GM20000 (cell line): Measurements from ENCODE around the gene ZNF638.
"Not testable (repeated sequence)": the region's sequence is repeated elsewhere in the genome, so short reads cannot be mapped to it uniquely, and the experiment has no call there.

Source experiments
- DNase-seq: peaks from one replicate; pipeline ENCODE4 v3.0.0; 2012; ENCODE audit warnings: low spot score
- TF ChIP-seq, protein P1 (sequence below): IDR thresholded peaks from 2 replicates; pipeline ENCODE4 v1.5.1; 2012; ENCODE audit warnings: mild to moderate bottlenecking, control low read depth; ENCODE audit errors: extremely low read depth, missing control alignments

Gene ZNF638

DNA sequence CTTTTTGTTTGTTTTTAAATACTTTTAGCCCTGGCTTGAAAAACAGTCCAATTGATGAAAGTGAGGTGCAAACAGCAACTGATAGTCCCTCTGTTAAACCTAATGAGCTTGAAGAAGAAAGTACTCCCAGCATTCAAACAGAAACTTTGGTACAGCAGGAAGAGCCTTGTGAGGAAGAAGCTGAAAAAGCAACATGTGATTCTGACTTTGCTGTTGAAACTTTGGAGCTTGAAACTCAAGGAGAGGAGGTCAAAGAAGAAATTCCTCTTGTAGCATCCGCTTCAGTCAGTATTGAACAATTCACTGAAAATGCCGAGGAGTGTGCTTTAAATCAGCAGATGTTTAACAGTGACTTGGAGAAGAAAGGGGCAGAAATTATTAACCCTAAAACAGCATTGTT, 91.2 kb downstream of the ZNF638 start:
- TF ChIP-seq, protein P1, sequence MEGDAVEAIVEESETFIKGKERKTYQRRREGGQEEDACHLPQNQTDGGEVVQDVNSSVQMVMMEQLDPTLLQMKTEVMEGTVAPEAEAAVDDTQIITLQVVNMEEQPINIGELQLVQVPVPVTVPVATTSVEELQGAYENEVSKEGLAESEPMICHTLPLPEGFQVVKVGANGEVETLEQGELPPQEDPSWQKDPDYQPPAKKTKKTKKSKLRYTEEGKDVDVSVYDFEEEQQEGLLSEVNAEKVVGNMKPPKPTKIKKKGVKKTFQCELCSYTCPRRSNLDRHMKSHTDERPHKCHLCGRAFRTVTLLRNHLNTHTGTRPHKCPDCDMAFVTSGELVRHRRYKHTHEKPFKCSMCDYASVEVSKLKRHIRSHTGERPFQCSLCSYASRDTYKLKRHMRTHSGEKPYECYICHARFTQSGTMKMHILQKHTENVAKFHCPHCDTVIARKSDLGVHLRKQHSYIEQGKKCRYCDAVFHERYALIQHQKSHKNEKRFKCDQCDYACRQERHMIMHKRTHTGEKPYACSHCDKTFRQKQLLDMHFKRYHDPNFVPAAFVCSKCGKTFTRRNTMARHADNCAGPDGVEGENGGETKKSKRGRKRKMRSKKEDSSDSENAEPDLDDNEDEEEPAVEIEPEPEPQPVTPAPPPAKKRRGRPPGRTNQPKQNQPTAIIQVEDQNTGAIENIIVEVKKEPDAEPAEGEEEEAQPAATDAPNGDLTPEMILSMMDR = no peak

DNA sequence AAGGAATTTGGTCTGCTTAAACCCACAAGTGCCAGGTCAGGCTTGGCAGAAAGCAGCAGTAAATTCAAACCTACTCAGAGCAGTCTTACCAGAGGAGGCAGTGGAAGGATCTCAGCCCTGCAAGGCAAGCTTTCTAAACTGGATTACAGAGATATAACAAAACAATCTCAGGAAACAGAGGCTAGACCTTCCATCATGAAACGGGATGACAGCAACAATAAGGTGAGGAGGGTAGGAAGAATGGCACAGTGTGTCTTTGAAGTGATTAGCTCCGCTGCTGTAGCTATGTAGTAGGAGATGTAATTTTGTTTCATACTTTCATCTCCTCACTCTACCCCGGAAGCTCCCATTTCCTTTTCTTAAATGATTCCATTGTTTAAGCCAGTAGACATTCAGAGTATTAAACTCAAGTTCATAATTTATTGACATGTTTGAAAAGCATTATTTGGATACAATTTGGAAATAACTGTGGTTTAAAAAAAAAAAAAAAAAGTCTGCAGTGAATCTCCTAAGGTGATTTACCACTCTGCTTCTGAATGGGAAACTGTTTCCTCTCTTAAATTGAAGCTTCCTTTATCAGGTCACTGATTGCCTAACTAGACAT, 92.3 kb downstream of the ZNF638 start:
- DNase-seq = no peak
- TF ChIP-seq, protein P1 = no peak

More for the DNA sequence above, 91.2 kb downstream of the ZNF638 start:
- no peak for DNase-seq

DNA sequence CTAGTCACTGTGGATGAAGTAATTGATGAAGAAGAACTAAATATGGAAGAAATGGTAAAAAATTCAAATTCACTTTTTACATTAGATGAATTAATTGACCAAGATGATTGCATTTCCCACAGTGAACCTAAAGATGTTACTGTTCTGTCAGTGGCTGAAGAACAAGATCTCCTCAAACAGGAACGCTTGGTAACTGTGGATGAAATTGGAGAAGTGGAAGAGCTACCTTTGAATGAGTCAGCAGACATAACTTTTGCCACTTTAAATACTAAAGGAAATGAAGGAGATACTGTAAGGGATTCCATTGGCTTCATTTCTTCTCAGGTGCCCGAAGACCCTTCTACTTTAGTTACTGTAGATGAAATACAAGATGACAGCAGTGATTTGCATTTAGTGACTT, 95.1 kb downstream of the ZNF638 start:
- DNase-seq = no peak
- TF ChIP-seq, protein P1 = no peak

DNA sequence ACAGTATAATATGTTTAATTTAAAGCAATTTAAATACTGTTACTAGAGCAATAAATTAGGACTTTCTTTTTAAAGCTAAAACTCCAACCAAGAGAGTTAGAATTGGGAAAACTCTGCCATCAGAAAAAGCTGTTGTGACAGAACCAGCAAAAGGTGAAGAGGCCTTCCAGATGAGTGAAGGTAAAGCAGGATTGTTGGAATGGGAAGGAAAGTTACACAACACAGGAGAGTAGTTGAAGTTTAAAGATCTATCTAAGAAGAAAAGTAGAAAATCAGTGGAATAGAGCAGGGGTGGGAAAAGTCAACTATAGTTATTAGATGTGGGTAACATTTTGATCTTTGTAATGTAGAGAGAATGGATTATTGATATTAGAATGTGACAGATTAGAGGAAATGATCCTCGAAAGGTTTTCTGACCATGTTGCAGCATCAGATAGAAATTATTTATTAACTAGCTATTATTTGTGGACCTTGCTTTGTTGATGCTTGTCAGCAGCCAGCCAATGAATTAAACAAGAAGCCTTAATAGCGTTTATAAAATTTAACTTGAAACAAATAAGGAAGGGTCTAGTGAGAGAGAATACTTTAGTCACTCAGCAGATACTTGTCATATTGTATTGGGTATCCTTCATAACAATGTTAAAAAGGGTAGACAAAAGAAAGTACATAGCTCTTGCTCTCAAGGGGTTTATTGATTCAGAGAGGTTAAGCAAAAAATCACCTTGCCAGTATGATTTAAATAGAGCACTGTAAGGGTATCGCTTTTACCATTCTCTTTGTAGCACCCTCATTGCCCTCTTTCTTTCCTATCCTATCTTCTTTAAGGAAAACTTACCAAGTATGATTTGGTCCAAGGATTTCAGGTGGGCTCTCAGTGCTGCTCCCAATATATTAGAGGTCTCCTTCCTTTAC, 97.1 kb downstream of the ZNF638 start:
- TF ChIP-seq, protein P1 = no peak
- DNase-seq = no peak

DNA sequence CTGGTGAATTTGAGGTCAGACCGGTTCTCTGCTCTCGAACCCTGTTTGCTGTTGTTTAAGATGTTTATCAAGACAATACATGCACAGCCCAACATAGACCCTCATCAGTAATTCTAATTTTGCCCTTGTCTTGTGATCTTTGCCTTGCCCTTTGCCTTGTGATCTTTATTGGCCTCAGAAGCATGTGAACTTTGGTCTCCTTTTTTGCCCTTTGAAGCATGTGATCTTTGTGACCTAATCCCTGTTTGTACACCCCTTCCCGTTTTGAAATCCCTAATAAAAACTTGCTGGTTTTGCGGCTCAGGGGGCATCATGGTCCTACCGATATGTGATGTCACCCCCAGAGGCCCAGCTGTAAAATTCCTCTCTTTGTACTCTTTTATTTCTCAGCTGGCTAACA, 113.6 kb downstream of the ZNF638 start:
- not testable (repeated sequence) for DNase-seq

DNA sequence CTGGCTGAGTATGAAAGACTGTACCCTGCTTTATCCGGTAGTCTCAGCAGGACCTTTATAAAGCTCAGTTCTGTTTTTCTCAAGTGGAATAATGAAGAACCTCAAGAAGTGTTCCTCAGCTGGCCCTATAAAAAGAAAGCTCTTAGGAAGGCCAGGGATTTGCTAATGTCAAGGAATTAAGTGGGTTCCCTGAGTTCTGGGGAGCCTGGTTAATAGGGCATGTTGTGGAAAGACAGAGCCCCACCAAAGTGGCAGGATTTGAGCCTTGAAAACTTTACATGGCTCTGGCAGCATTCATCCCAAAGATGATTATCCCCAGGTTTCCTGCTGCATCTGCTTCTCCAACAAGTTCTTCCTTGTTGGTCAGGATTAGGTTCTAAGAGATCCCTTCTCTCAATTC, 114.9 kb downstream of the ZNF638 start:
- DNase-seq = no peak
- TF ChIP-seq, protein P1 = no peak

DNA sequence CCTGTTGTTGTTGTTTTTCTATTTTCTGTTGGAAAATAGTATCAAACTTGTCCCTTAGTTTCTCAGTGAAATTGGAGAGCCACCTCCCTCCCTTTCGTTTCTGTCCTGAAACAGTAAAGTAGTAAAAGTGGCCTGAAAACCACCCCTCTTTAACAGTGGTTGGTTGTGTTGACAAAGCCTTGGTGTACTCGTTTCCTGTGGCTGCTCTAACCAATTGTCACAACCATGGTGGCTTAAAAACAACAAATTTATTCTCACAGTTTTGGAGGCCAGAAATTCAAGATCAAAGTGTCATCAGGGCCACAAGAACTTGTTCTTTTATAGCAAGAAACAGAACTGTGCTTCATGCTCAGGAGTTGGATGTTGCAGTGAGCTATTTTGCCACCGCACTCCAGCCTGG, 117.8 kb downstream of the ZNF638 start:
- peak; percentile 10 for DNase-seq
- TF ChIP-seq, protein P1 = no peak

DNA sequence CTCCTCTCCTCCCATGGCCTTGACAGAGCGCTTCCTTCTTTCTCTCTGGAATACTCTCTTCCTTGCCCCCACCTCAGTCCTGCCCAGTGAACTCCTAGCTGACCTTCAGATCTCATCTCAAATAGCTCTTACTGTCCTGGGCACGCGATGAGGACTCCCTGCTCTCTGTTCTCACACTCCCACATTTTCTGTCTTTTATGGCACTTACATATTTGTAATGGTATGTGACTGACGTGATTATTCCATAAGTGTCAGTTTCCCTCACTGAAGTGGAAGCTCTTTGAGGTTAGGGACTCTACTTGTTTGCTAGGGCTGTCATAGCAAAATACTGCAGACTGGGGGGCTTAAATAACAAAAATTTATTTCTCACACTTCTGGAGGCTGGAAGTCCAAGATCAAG, 120.1 kb downstream of the ZNF638 start:
- DNase-seq = peak; percentile 9
- TF ChIP-seq, protein P1 = no peak
